ENCODE data around the gene SLC25A14.
A peak's percentile ranks its signal among the peaks of the same experiment; 100 is the strongest.
"Not testable (repeated sequence)": the region's sequence is repeated elsewhere in the genome, so short reads cannot be mapped to it uniquely, and the experiment has no call there.

The SLC25A14 gene

GRCh38 chrX:130300010-130300282, 39.8 kb upstream of the SLC25A14 start:
- Histone ChIP-seq H3K27ac (no peak overlapping the region), H3K9me3 (ENCODE audit: severe bottlenecking) (no peaks in the 10 kb centered on the region), H3K36me3 (no peaks in the 10 kb centered on the region), H3K4me3 (ENCODE audit: low read depth, low read length) (no peak overlapping the region), H3K27me3 (ENCODE audit: insufficient read depth, low read depth, severe bottlenecking) (peaks cover 3% of the 10 kb centered on the region)
- DNase-seq, result no peak
- no peak for TF ChIP-seq CTCF (IDR thresholded peaks at IDR 0.05; ENCODE audit: low read depth, low read length)

GRCh38 chrX:130301405-130301804, 38.3 kb upstream of the SLC25A14 start:
- H3K36me3 ChIP-seq, result no peaks in the 10 kb centered on the region
- H3K27me3 ChIP-seq (ENCODE audit: insufficient read depth, low read depth, severe bottlenecking), result no peaks in the 10 kb centered on the region
- H3K4me3 ChIP-seq (ENCODE audit: low read depth, low read length), result no peak overlapping the region
- H3K27ac ChIP-seq, result no peak overlapping the region
- no peak for TF ChIP-seq CTCF (IDR thresholded peaks at IDR 0.05; ENCODE audit: low read depth, low read length)
- no peak for DNase-seq
- no peaks in the 10 kb centered on the region for H3K9me3 ChIP-seq (ENCODE audit: severe bottlenecking)

- Histone ChIP-seq H3K9me3 (ENCODE audit: severe bottlenecking) (no peaks in the 10 kb centered on the region), H3K27me3 (ENCODE audit: insufficient read depth, low read depth, severe bottlenecking) (no peaks in the 10 kb centered on the region), H3K27ac (no peak overlapping the region), H3K36me3 (no peaks in the 10 kb centered on the region), H3K4me3 (ENCODE audit: low read depth, low read length) (no peak overlapping the region)
- DNase-seq, result no peak
- no peak for TF ChIP-seq CTCF (IDR thresholded peaks at IDR 0.05; ENCODE audit: low read depth, low read length)
These were observed 37.7 kb upstream of the SLC25A14 start for GRCh38 chrX:130301977-130302376.

GRCh38 chrX:130304587-130305368, 34.9 kb upstream of the SLC25A14 start:
- no peaks in the 10 kb centered on the region for H3K36me3 ChIP-seq
- no peak overlapping the region for H3K27ac ChIP-seq
- no peak overlapping the region for H3K4me3 ChIP-seq (ENCODE audit: low read depth, low read length)
- H3K27me3 ChIP-seq (ENCODE audit: insufficient read depth, low read depth, severe bottlenecking), result no peaks in the 10 kb centered on the region
- no peak for DNase-seq
- H3K9me3 ChIP-seq (ENCODE audit: severe bottlenecking), result no peaks in the 10 kb centered on the region
- 0 out of 2 replicates have a peak, but pooled peaks have one; percentile 7 for TF ChIP-seq CTCF (IDR thresholded peaks at IDR 0.05; ENCODE audit: low read depth, low read length)

GRCh38 chrX:130319886-130320285, 19.8 kb upstream of the SLC25A14 start:
- DNase-seq; H3K9me3 ChIP-seq (ENCODE audit: severe bottlenecking); H3K4me3 ChIP-seq (ENCODE audit: low read depth, low read length); H3K27ac ChIP-seq; H3K36me3 ChIP-seq; H3K27me3 ChIP-seq (ENCODE audit: insufficient read depth, low read depth, severe bottlenecking): not testable (repeated sequence)

- Histone ChIP-seq H3K9me3 (ENCODE audit: severe bottlenecking) (no peaks in the 10 kb centered on the region), H3K4me3 (ENCODE audit: low read depth, low read length) (no peak overlapping the region), H3K27me3 (ENCODE audit: insufficient read depth, low read depth, severe bottlenecking) (no peaks in the 10 kb centered on the region), H3K27ac (no peak overlapping the region), H3K36me3 (no peaks in the 10 kb centered on the region)
- no peak for TF ChIP-seq CTCF (IDR thresholded peaks at IDR 0.05; ENCODE audit: low read depth, low read length)
- DNase-seq, result no peak
These were observed 18.2 kb upstream of the SLC25A14 start for GRCh38 chrX:130321550-130321949.
